Trophoblast cell (in vitro differentiated cells and primary cell): ENCODE measurements around the gene NEB.

Source experiments
- DNase-seq, 2 donors: peaks; one replicate each; pipeline ENCODE4 v3.0.0-alpha.2; 2016
- H2AFZ ChIP-seq: 2 replicates; pipeline ENCODE4 v1.6.1; 2013; ENCODE audit warnings: low read length, moderate library complexity, mild to moderate bottlenecking; ENCODE audit not compliant: insufficient read depth, poor library complexity
- H2AK5ac ChIP-seq: 2 replicates; pipeline ENCODE4 v1.6.1; 2013; ENCODE audit warnings: mild to moderate bottlenecking, low read length
- H2BK120ac ChIP-seq: 2 replicates; pipeline ENCODE4 v1.6.1; 2013; ENCODE audit warnings: low read length, mild to moderate bottlenecking, moderate library complexity; ENCODE audit not compliant: insufficient read depth, poor library complexity
- H2BK12ac ChIP-seq: 2 replicates; pipeline ENCODE4 v1.6.1; 2013; ENCODE audit warnings: mild to moderate bottlenecking, low read length, moderate library complexity
- H2BK5ac ChIP-seq: 2 replicates; pipeline ENCODE4 v1.6.1; 2013; ENCODE audit warnings: low read length, low read depth, moderate library complexity, mild to moderate bottlenecking; ENCODE audit not compliant: poor library complexity
- H3K14ac ChIP-seq: 2 replicates; pipeline ENCODE4 v1.6.1; 2013; ENCODE audit warnings: mild to moderate bottlenecking, low read length
- H3K18ac ChIP-seq: 2 replicates; pipeline ENCODE4 v1.6.1; 2013; ENCODE audit warnings: mild to moderate bottlenecking, low read length
- H3K23ac ChIP-seq: 2 replicates; pipeline ENCODE4 v1.6.1; 2013; ENCODE audit warnings: low read length
- H3K27ac ChIP-seq: 2 replicates; pipeline ENCODE4 v1.5.1; 2013; ENCODE audit warnings: low read depth, mild to moderate bottlenecking, inconsistent platforms, low read length, moderate library complexity
- H3K27me3 ChIP-seq: 2 replicates; pipeline ENCODE4 v1.6.1; 2013; ENCODE audit warnings: inconsistent platforms, mild to moderate bottlenecking, low read length, moderate library complexity; ENCODE audit not compliant: insufficient read depth
- H3K36me3 ChIP-seq, 2 experiments: 1 replicate in 1 of 2; 2 replicates in 1 of 2; pipeline ENCODE4 v1.6.1; 2013; ENCODE audit warnings: low read length in 2 of 2, mild to moderate bottlenecking in 2 of 2, moderate library complexity in 1 of 2; ENCODE audit not compliant: insufficient read depth in 2 of 2, control insufficient read depth in 1 of 2
- H3K4ac ChIP-seq: 2 replicates; pipeline ENCODE4 v1.6.1; 2013; ENCODE audit warnings: low read depth, mild to moderate bottlenecking, low read length, moderate library complexity
- H3K4me1 ChIP-seq, 2 experiments: 1 replicate in 1 of 2; 2 replicates in 1 of 2; pipeline ENCODE4 v1.6.1; 2013; ENCODE audit warnings: low read length in 2 of 2, mild to moderate bottlenecking in 2 of 2, moderate library complexity in 1 of 2; ENCODE audit not compliant: insufficient read depth in 2 of 2, control insufficient read depth in 1 of 2
- H3K4me2 ChIP-seq: 2 replicates; pipeline ENCODE4 v1.6.1; 2013; ENCODE audit warnings: inconsistent platforms, mild to moderate bottlenecking, low read length, moderate library complexity
- H3K4me3 ChIP-seq: 2 replicates; pipeline ENCODE4 v1.5.1; 2013; ENCODE audit warnings: mild to moderate bottlenecking, low read depth, low read length, inconsistent platforms
- H3K79me1 ChIP-seq: one replicate; pipeline ENCODE4 v1.6.1; 2013; ENCODE audit warnings: low read length
- H3K79me2 ChIP-seq: 2 replicates; pipeline ENCODE4 v1.6.1; 2013; ENCODE audit warnings: low read length, mild to moderate bottlenecking; ENCODE audit not compliant: control insufficient read depth, insufficient read depth, poor library complexity
- H3K9ac ChIP-seq: 2 replicates; pipeline ENCODE4 v1.6.1; 2013; ENCODE audit warnings: mild to moderate bottlenecking, low read length
- H3K9me3 ChIP-seq: 2 replicates; pipeline ENCODE4 v1.6.1; 2013; ENCODE audit warnings: low read depth, mild to moderate bottlenecking, control low read depth, inconsistent platforms, low read length; ENCODE audit not compliant: insufficient read depth
- H4K12ac ChIP-seq: 2 replicates; pipeline ENCODE4 v1.6.1; 2013; ENCODE audit warnings: low read depth, mild to moderate bottlenecking, low read length, moderate library complexity
- H4K8ac ChIP-seq: 2 replicates; pipeline ENCODE4 v1.6.1; 2013; ENCODE audit warnings: low read depth, mild to moderate bottlenecking, low read length, moderate library complexity
- H4K91ac ChIP-seq: one replicate; pipeline ENCODE4 v1.6.1; 2013; ENCODE audit warnings: low read depth, mild to moderate bottlenecking, low read length, moderate library complexity
- WGBS: extraction: QIAGEN DNeasy Blood & Tissue Kit; methylation state at CpG from one replicate; pipeline ENCODE4 v1.1.7; 2013; ENCODE audit warnings: missing lambda C conversion rate; ENCODE audit not compliant: insufficient read length, insufficient coverage; ENCODE audit errors: extremely low coverage; 5-methylcytosine and 5-hydroxymethylcytosine counted together

NEB gene

DNA sequence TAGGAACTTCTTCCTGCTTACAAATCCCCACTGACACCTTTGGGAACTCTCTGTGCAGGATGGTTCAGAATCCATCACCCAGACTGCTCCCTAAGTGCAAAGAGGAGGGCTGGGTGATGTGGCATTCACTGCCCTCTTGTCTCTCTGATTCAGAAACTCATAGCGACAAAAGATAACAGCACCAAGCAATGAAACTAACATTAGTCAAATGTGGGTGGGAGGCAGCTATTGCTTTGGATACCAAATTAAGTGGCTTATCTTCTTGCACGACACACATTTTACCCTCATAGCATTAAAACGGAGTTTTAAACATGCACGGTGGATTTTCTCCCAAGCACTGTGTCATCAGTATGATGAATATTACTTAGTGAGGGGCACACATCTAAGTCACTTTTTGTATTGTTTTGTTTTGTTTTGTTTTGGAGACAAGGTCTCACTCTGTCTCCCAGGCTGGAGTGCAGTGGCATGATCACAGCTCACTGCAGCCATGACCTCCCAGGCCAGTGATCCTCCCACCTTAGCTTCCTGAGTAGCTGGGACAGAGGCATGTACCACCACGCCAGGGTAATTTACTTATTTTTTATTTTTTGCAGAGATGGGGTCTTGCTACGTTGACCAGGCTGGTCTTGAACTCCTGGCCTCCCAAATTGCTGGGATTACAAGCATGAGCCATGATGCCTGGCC is 40.9 kb upstream of the NEB start:
- H3K79me1 ChIP-seq: no peaks in the 10 kb centered on the region
- no peak overlapping the region for H3K4me2 ChIP-seq
- no peak overlapping the region for H2BK5ac ChIP-seq
- H3K23ac ChIP-seq: no peak overlapping the region
- no peak overlapping the region for H3K18ac ChIP-seq
- H4K91ac ChIP-seq: no peak overlapping the region
- no peak overlapping the region for H3K4me3 ChIP-seq
- no peak overlapping the region for H4K12ac ChIP-seq
- no peaks in the 10 kb centered on the region for H3K4me1 ChIP-seq
- H2BK120ac ChIP-seq: no peak overlapping the region
- no peak overlapping the region for H2AFZ ChIP-seq
- no peak overlapping the region for H3K27ac ChIP-seq
- no peak overlapping the region for H3K14ac ChIP-seq
- peaks cover 4 to 18% of the 10 kb centered on the region in 2 experiments for H3K36me3 ChIP-seq
- no peaks in the 10 kb centered on the region for H3K79me2 ChIP-seq
- peak in 1 of 2 donors; percentile 34 for DNase-seq
- no CpG with 5 or more reads among the region's 6 CpGs for WGBS
- H2AK5ac ChIP-seq: no peak overlapping the region
- H3K9me3 ChIP-seq: no peaks in the 10 kb centered on the region
- H3K27me3 ChIP-seq: no peaks in the 10 kb centered on the region
- H3K9ac ChIP-seq: no peak overlapping the region
- H4K8ac ChIP-seq: no peak overlapping the region
- no peak overlapping the region for H2BK12ac ChIP-seq
- H3K4ac ChIP-seq: no peak overlapping the region

DNA sequence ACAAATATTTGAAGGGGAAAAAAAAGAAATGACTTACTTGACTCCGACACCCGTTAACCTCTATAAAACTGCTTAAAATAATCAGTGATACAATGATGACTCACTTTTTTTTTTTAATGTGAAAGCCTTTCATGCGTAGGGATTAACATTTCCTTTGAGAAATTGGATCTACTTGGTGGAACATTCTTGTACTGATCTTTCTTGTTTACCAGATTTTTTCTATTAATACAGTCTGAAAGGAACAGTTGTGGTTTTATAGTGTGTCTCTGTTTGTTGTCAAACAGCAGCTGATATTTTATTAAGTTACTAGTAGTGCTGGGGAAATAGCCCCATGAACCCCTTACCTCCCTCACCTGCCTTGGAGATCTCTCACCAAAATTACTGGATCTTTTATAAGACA is 40.2 kb upstream of the NEB start:
- H2BK120ac ChIP-seq: no peak overlapping the region
- no peak overlapping the region for H3K14ac ChIP-seq
- H3K27me3 ChIP-seq: no peaks in the 10 kb centered on the region
- H3K4me3 ChIP-seq: no peak overlapping the region
- no peak overlapping the region for H2AFZ ChIP-seq
- H2BK5ac ChIP-seq: no peak overlapping the region
- no peak overlapping the region for H3K9ac ChIP-seq
- H3K18ac ChIP-seq: no peak overlapping the region
- H3K27ac ChIP-seq: no peak overlapping the region
- no peaks in the 10 kb centered on the region for H3K79me1 ChIP-seq
- H3K9me3 ChIP-seq: no peaks in the 10 kb centered on the region
- H3K36me3 ChIP-seq: peaks cover 6 to 19% of the 10 kb centered on the region in 2 experiments
- H3K79me2 ChIP-seq: no peaks in the 10 kb centered on the region
- H2AK5ac ChIP-seq: no peak overlapping the region
- no peak overlapping the region for H3K23ac ChIP-seq
- no peak overlapping the region for H2BK12ac ChIP-seq
- DNase-seq: no peak
- no peak overlapping the region for H4K91ac ChIP-seq
- WGBS: no CpG with 5 or more reads among the region's 3 CpGs
- no peaks in the 10 kb centered on the region for H3K4me1 ChIP-seq
- no peak overlapping the region for H3K4me2 ChIP-seq
- H4K8ac ChIP-seq: no peak overlapping the region
- no peak overlapping the region for H3K4ac ChIP-seq
- no peak overlapping the region for H4K12ac ChIP-seq

DNA sequence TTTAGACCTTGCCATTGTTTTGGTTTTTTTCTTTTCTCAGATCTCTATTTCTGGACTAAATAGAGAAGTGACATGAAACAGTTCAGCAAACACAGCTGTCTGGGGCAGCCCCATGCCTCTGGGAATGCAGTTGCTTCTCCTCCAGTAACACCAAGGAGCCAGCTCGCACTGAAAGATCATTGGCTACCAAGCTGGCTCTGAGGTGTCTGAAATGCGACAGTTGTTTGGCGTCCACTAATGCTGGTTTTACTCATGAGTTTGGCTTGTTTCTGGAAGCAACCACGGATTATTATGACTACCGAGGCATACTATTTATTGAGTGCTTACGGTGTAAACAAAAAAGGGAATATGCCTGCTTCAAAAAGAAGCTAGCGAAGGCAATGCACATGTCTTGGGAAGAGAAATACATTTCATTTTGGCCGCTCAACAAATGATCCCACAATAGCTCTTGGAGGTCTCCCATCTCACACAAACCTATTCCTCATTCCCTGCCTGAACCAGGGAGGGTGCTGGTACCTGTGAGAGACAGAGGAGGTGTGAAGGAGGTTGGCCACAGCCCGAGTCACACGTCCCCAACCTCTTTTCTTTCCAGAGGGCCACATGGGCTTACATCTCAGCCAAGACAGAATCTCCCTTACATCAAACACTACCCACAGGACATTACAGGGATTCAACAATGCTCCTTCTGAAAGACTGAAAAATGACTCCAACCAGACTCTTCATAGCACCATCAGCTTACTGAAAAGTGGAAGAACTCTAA is 37.5 kb upstream of the NEB start:
- Histone ChIP-seq H3K9me3 (no peaks in the 10 kb centered on the region), H3K4me2 (no peak overlapping the region), H4K91ac (no peak overlapping the region), H3K9ac (no peak overlapping the region), H3K14ac (no peak overlapping the region), H3K36me3 (peaks cover 2 to 14% of the 10 kb centered on the region in 2 experiments), H2BK12ac (no peak overlapping the region), H3K4me3 (no peak overlapping the region), H3K27me3 (no peaks in the 10 kb centered on the region), H2BK5ac (no peak overlapping the region), H3K27ac (no peak overlapping the region), H4K8ac (no peak overlapping the region), H4K12ac (no peak overlapping the region), H3K4ac (no peak overlapping the region), H3K79me1 (no peaks in the 10 kb centered on the region), H2AFZ (no peak overlapping the region), H3K23ac (no peak overlapping the region), H3K79me2 (no peaks in the 10 kb centered on the region), H3K4me1 (peaks cover 0 to 2% of the 10 kb centered on the region in 2 experiments), H2BK120ac (no peak overlapping the region), H3K18ac (no peak overlapping the region), H2AK5ac (no peak overlapping the region)
- DNase-seq: peak; percentile 86 to 90
- WGBS: no CpG with 5 or more reads among the region's 10 CpGs

DNA sequence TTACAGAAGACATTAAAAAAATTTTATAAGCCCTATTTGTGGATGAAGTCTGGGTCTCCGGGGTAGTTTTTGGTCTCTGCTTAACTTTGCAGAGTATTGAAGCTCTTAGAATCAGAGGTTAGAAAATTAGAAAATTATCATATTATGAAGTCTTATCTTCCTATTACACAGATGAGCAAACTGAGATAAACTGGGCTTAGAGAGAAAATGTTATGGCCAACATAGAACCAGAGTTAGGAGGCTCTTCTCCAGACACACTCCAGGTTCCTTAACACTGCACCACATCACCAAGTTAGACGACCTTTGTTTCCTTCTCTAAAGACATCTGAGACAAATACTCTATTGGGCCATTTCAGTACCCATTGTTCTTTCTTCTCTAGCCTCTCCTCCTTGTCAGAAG is 36.7 kb upstream of the NEB start:
- Histone ChIP-seq H3K9ac (no peak overlapping the region), H3K79me1 (no peaks in the 10 kb centered on the region), H3K9me3 (no peaks in the 10 kb centered on the region), H4K91ac (no peak overlapping the region), H2BK5ac (no peak overlapping the region), H3K27ac (no peak overlapping the region), H2BK120ac (no peak overlapping the region), H3K36me3 (peaks cover 2 to 10% of the 10 kb centered on the region in 2 experiments), H3K18ac (no peak overlapping the region), H2AK5ac (no peak overlapping the region), H4K12ac (no peak overlapping the region), H3K79me2 (no peaks in the 10 kb centered on the region), H2AFZ (no peak overlapping the region), H3K23ac (no peak overlapping the region), H3K27me3 (no peaks in the 10 kb centered on the region), H2BK12ac (no peak overlapping the region), H3K4ac (no peak overlapping the region), H3K14ac (no peak overlapping the region), H3K4me1 (peaks cover 0 to 2% of the 10 kb centered on the region in 2 experiments), H4K8ac (no peak overlapping the region), H3K4me2 (no peak overlapping the region), H3K4me3 (no peak overlapping the region)
- WGBS: no CpG with 5 or more reads among the region's 2 CpGs
- no peak for DNase-seq
